Subcutaneous abdominal adipose tissue (tissue), 5 donors: Measurements from ENCODE around the gene SCGB3A1.

ENCODE experiments used
- H3K27ac ChIP-seq: one replicate; pipeline ENCODE4 v1.7.0; 2013; ENCODE audit warnings: low read depth, mild to moderate bottlenecking, inconsistent platforms, low read length, moderate library complexity
- H3K27me3 ChIP-seq, 5 donors: one replicate each; pipeline ENCODE4 v1.7.0; 2013; ENCODE audit warnings: low read length in 5 of 5, inconsistent platforms in 1 of 5; ENCODE audit not compliant: control insufficient read depth in 5 of 5, insufficient read depth in 4 of 5
- H3K36me3 ChIP-seq, 5 donors: one replicate each; pipeline ENCODE4 v1.7.0; 2013; ENCODE audit warnings: low read length in 5 of 5; ENCODE audit not compliant: control insufficient read depth in 5 of 5, insufficient read depth in 5 of 5
- H3K4me1 ChIP-seq, 5 donors: one replicate each; pipeline ENCODE4 v1.7.0; 2013; ENCODE audit warnings: low read length in 5 of 5, mild to moderate bottlenecking in 3 of 5, moderate library complexity in 1 of 5; ENCODE audit not compliant: control insufficient read depth in 5 of 5, insufficient read depth in 5 of 5
- H3K4me3 ChIP-seq, 5 donors: one replicate each; pipeline ENCODE4 v1.7.0; 2013; ENCODE audit warnings: low read length in 5 of 5, low read depth in 1 of 5
- H3K9ac ChIP-seq, 5 donors: one replicate each; pipeline ENCODE4 v1.7.0; 2013; ENCODE audit warnings: low read length in 5 of 5, mild to moderate bottlenecking in 4 of 5, moderate library complexity in 3 of 5
- H3K9me3 ChIP-seq, 5 donors: one replicate each; pipeline ENCODE4 v1.7.0; 2013; ENCODE audit warnings: low read length in 5 of 5; ENCODE audit not compliant: control insufficient read depth in 5 of 5
- donor health status: healthy.
- donor health status: healthy.
- donor health status: healthy.
- donor health status: healthy.
- donor health status: healthy.

SCGB3A1 gene

GRCh38 chr5:180625125-180625790 lies 34.0 kb upstream of the SCGB3A1 start:
- Histone ChIP-seq H3K27me3 (peaks cover 0 to 20% (median 8%) of the 10 kb centered on the region in 5 donors), H3K4me1 (peaks cover 0 to 42% (median 0%) of the 10 kb centered on the region in 5 donors), H3K9ac (no peak overlapping the region), H3K27ac (no peak overlapping the region), H3K9me3 (no peaks in the 10 kb centered on the region), H3K4me3 (no peak overlapping the region), H3K36me3 (peaks cover 0 to 43% (median 5%) of the 10 kb centered on the region in 5 donors)

DNA sequence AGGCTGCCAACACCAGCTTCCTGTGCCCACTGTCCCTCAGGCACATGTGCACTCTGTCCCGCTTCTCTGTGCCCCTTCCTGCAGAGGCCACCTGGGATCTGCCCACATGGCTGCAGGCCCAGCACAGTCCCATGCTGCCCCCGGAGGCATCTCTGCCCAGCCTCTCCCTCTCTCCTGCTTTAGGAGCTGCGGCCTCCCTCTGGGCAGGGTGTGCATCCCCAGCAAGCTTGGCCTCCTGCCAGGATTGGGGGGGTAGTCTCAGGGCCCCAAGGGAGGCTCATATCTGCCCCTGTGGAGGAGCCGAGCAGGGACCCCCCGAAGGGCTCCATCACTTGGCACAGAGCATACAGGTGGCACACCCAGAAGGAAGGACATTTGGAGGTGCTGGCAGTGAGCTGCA lies 33.3 kb upstream of the SCGB3A1 start:
- H3K9ac ChIP-seq: no peak overlapping the region
- peak overlapping the region; percentile 30 for H3K27ac ChIP-seq
- H3K4me3 ChIP-seq: no peak overlapping the region
- peaks cover 0 to 42% (median 2%) of the 10 kb centered on the region in 5 donors for H3K4me1 ChIP-seq
- H3K27me3 ChIP-seq: peaks cover 4 to 25% (median 8%) of the 10 kb centered on the region in 5 donors
- no peaks in the 10 kb centered on the region for H3K9me3 ChIP-seq
- H3K36me3 ChIP-seq: peaks cover 0 to 42% (median 5%) of the 10 kb centered on the region in 5 donors

DNA sequence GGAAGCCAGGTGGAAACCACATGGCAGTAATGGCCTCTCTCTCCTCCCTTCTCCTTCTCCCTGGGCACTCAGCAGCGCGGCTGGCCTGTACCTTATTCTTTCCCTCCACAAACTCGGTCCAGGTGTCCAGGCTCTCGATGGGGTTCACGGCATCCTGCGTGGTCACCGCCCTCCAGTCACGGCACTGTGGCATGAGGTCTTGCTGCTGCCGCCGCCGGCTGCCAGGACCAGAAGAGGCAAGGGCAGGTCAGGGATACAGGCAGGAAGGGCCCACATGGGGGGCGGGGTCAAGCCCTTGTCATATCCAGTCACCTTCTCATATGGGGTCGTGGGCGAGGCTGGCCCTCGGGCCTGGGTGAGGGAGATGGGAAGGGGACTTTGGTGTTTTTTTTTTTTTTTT lies 32.5 kb upstream of the SCGB3A1 start:
- Histone ChIP-seq H3K4me1 (peaks cover 2 to 42% (median 4%) of the 10 kb centered on the region in 5 donors), H3K9ac (no peak overlapping the region), H3K4me3 (no peak overlapping the region), H3K27me3 (peaks cover 8 to 29% (median 12%) of the 10 kb centered on the region in 5 donors), H3K36me3 (peaks cover 0 to 36% (median 5%) of the 10 kb centered on the region in 5 donors), H3K9me3 (no peaks in the 10 kb centered on the region), H3K27ac (no peak overlapping the region)

GRCh38 chr5:180623411-180623834 lies 32.1 kb upstream of the SCGB3A1 start:
- peaks cover 8 to 27% (median 12%) of the 10 kb centered on the region in 5 donors for H3K27me3 ChIP-seq
- H3K9ac ChIP-seq: no peak overlapping the region
- H3K4me3 ChIP-seq: no peak overlapping the region
- H3K36me3 ChIP-seq: peaks cover 0 to 34% (median 5%) of the 10 kb centered on the region in 5 donors
- peaks cover 2 to 46% (median 9%) of the 10 kb centered on the region in 5 donors for H3K4me1 ChIP-seq
- H3K9me3 ChIP-seq: no peaks in the 10 kb centered on the region
- no peak overlapping the region for H3K27ac ChIP-seq

- H3K27ac ChIP-seq: peak overlapping the region; percentile 23
- no peak overlapping the region for H3K9ac ChIP-seq
- peaks cover 8 to 23% (median 12%) of the 10 kb centered on the region in 5 donors for H3K27me3 ChIP-seq
- H3K4me3 ChIP-seq: no peak overlapping the region
- peaks cover 2 to 42% (median 9%) of the 10 kb centered on the region in 5 donors for H3K4me1 ChIP-seq
- peaks cover 0 to 30% (median 5%) of the 10 kb centered on the region in 5 donors for H3K36me3 ChIP-seq
- H3K9me3 ChIP-seq: no peaks in the 10 kb centered on the region
Measured at GRCh38 chr5:180622910-180623309, 31.6 kb upstream of the SCGB3A1 start.

DNA sequence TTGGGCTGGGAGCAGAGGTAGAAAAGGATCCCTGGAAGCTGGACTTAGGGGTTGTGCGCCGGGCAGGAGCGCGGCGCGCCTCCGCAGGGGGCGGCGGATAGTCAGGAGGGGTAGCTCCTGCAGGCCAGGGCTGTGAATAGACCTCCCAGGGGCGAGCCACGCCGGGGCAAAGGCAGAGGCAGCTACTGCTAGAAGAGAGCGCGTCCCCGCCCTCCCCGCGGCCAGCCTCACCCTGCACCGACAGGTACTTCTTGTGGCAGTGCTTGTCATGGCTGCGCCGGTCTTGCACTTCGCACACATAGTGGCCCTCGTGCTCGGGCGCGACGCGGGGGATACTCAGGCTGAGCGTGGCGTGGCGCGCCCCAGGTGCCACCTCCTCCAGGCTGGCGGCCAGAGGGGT lies 30.0 kb upstream of the SCGB3A1 start:
- Histone ChIP-seq H3K36me3 (peaks cover 0 to 31% (median 11%) of the 10 kb centered on the region in 5 donors), H3K27ac (no peak overlapping the region), H3K9ac (no peak overlapping the region), H3K4me3 (no peak overlapping the region), H3K9me3 (no peaks in the 10 kb centered on the region), H3K27me3 (peaks cover 4 to 19% (median 16%) of the 10 kb centered on the region in 5 donors), H3K4me1 (peaks cover 2 to 37% (median 9%) of the 10 kb centered on the region in 5 donors)

DNA sequence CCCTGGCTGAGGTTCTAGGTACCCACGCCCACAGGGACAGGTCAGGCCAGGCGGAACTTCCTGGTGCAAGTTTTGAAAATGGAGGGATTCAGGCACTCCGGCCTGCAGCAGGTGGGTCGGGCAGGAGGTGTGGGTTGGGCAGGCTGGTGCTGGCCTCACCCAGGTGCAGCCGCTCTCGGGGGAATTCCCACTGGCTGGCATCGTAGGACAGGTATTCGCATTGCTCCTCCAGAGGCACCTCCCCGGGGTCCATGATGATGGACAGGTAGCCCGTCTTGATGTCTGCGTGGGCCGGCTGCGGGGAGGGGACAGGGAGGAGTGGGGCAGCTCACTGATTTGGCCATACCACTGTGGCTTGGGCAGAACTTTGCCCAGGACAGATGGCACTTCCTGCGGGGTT lies 28.7 kb upstream of the SCGB3A1 start:
- Histone ChIP-seq H3K36me3 (peaks cover 0 to 28% (median 13%) of the 10 kb centered on the region in 5 donors), H3K4me1 (peaks cover 2 to 31% (median 9%) of the 10 kb centered on the region in 5 donors), H3K27ac (no peak overlapping the region), H3K9ac (no peak overlapping the region), H3K4me3 (no peak overlapping the region), H3K27me3 (peaks cover 0 to 19% (median 17%) of the 10 kb centered on the region in 5 donors), H3K9me3 (no peaks in the 10 kb centered on the region)

- Histone ChIP-seq H3K27ac (no peak overlapping the region), H3K9me3 (no peaks in the 10 kb centered on the region), H3K9ac (no peak overlapping the region), H3K27me3 (peaks cover 0 to 19% (median 17%) of the 10 kb centered on the region in 5 donors), H3K4me1 (peaks cover 2 to 26% (median 9%) of the 10 kb centered on the region in 5 donors), H3K4me3 (no peak overlapping the region), H3K36me3 (peaks cover 0 to 28% (median 13%) of the 10 kb centered on the region in 5 donors)
Measured at GRCh38 chr5:180619563-180619915, 28.2 kb upstream of the SCGB3A1 start.

DNA sequence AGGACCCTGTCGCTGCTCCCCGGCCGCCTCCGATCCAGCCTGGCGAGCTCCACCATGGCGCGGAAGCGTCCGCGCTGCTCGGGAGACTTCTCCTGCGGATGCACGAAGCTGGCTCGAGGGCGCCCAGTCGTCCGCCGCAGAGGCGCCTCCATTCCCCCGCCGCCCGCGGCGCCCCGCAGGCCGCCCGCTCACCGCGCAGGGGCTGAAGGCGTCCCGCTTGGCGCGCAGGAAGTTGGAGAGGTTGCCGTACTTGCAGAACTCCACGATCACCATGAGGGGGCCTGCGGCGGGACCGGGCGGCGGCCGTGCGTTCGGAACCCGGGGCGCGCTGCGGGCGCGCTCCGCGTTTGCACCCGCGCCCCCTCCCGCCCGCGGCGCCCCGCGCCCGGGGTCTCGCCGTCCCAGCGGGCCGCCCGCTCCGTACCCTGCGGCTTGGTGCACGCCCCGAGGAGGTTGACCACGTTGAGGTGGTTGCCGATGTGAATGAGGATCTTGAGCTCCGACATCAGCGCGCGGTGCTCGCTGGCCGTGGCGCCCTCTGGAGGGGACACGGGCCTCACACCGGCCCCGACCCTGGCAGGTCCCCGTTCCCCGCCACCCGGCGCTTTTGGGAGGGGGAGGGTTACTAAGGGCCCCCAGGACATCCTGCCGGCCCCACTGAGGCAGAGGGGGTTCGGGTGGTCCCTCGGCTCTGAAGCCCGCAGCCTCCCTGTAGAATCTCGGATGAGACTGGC lies 27.7 kb upstream of the SCGB3A1 start:
- Histone ChIP-seq H3K27ac (no peak overlapping the region), H3K9me3 (no peaks in the 10 kb centered on the region), H3K27me3 (peaks cover 0 to 19% (median 17%) of the 10 kb centered on the region in 5 donors), H3K4me1 (peaks cover 2 to 21% (median 9%) of the 10 kb centered on the region in 5 donors), H3K9ac (no peak overlapping the region), H3K36me3 (peaks cover 0 to 28% (median 13%) of the 10 kb centered on the region in 5 donors), H3K4me3 (peak overlapping the region in 3 of 5 donors; percentile 27 to 53 (median 51))

DNA sequence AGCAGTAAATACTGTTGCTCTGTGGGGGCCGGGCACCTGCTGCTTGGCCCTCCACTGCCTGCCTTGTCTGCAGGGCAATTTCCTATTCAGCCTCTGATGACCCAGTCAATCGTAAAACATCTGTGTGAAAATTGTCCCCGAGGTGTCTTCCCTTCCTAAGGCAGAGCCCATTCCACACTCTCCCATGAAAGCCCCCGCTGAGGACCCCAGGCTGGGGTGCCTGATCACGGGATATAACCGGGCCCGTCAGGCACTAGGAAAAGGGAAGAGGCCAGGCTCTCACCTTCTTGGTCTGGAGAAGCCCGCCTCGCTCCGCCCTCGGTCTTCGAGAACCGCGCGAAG lies 27.2 kb upstream of the SCGB3A1 start:
- Histone ChIP-seq H3K36me3 (peaks cover 0 to 30% (median 13%) of the 10 kb centered on the region in 5 donors), H3K9me3 (no peaks in the 10 kb centered on the region), H3K4me3 (peak overlapping the region in 2 of 5 donors; percentile 51 to 53), H3K4me1 (peaks cover 2 to 16% (median 9%) of the 10 kb centered on the region in 5 donors), H3K27me3 (peaks cover 0 to 19% (median 17%) of the 10 kb centered on the region in 5 donors), H3K9ac (no peak overlapping the region), H3K27ac (no peak overlapping the region)
